Measurements from ENCODE around the gene EXOC3L4.
A peak's percentile ranks its signal among the peaks of the same experiment; 100 is the strongest.

The EXOC3L4 gene

GRCh38 chr14:103070263-103070885, 24.2 kb upstream of the EXOC3L4 start:
- no peak for FAIRE-seq
- no peak for DNase-seq (ENCODE audit: extremely low spot score, insufficient read length, low read depth)

GRCh38 chr14:103070971-103071542, 23.5 kb upstream of the EXOC3L4 start:
- FAIRE-seq (no peak), DNase-seq (ENCODE audit: extremely low spot score, insufficient read length, low read depth) (no peak)

GRCh38 chr14:103071544-103072251, 22.8 kb upstream of the EXOC3L4 start:
- FAIRE-seq (no peak), DNase-seq (ENCODE audit: extremely low spot score, insufficient read length, low read depth) (no peak)

- FAIRE-seq (no peak), DNase-seq (ENCODE audit: extremely low spot score, insufficient read length, low read depth) (no peak)
These were observed 21.7 kb upstream of the EXOC3L4 start for GRCh38 chr14:103072595-103073366.

- DNase-seq (ENCODE audit: extremely low spot score, insufficient read length, low read depth) (no peak), FAIRE-seq (no peak)
These were observed 21.1 kb upstream of the EXOC3L4 start for GRCh38 chr14:103073367-103073875.

- DNase-seq (ENCODE audit: extremely low spot score, insufficient read length, low read depth) = no peak
- FAIRE-seq = no peak
These were observed 20.4 kb upstream of the EXOC3L4 start for GRCh38 chr14:103073876-103074728.

- no peak for DNase-seq (ENCODE audit: extremely low spot score, insufficient read length, low read depth)
- no peak for FAIRE-seq
These were observed 19.7 kb upstream of the EXOC3L4 start for GRCh38 chr14:103074729-103075367.

GRCh38 chr14:103078420-103078749, 16.1 kb upstream of the EXOC3L4 start:
- peak; percentile 67 for DNase-seq (ENCODE audit: extremely low spot score, insufficient read length, low read depth)
- peak; percentile 92 for FAIRE-seq

GRCh38 chr14:103078860-103079587, 15.5 kb upstream of the EXOC3L4 start:
- DNase-seq (ENCODE audit: extremely low spot score, insufficient read length, low read depth) (no peak), FAIRE-seq (no peak)

GRCh38 chr14:103081951-103082350, 12.6 kb upstream of the EXOC3L4 start:
- FAIRE-seq (no peak), DNase-seq (ENCODE audit: extremely low spot score, insufficient read length, low read depth) (no peak)

- FAIRE-seq (no peak), DNase-seq (ENCODE audit: extremely low spot score, insufficient read length, low read depth) (no peak)
These were observed 10.3 kb upstream of the EXOC3L4 start, which contains the start of gene LBHD2 for GRCh38 chr14:103084021-103084919. Gene LBHD2 (plus strand): TSS chr14:103084210. CDS start chr14:103086013, 1,803 bp downstream.

GRCh38 chr14:103085106-103086091, 9.1 kb upstream of the EXOC3L4 start:
- DNase-seq (ENCODE audit: extremely low spot score, insufficient read length, low read depth) = no peak

GRCh38 chr14:103086771-103087342, 7.7 kb upstream of the EXOC3L4 start:
- FAIRE-seq (no peak), DNase-seq (ENCODE audit: extremely low spot score, insufficient read length, low read depth) (no peak)

More at GRCh38 chr14:103085106-103086091, 9.1 kb upstream of the EXOC3L4 start:
- FAIRE-seq = no peak

- DNase-seq (ENCODE audit: extremely low spot score, insufficient read length, low read depth) = no peak
- FAIRE-seq = no peak
These were observed 7.1 kb upstream of the EXOC3L4 start for GRCh38 chr14:103087343-103087835.

GRCh38 chr14:103088921-103089320, 5.6 kb upstream of the EXOC3L4 start:
- DNase-seq (ENCODE audit: extremely low spot score, insufficient read length, low read depth) (no peak), FAIRE-seq (no peak)

Data from GM18507 (cell line).